PFSK-1 (cell line): ENCODE data around the gene TMEM272.

Experiments
- POLR2AphosphoS5 ChIP-seq: IDR thresholded peaks from 2 replicates; pipeline ENCODE4 v1.6.1; 2012; ENCODE audit warnings: low read depth, mild to moderate bottlenecking, control low read depth, low read length, moderate library complexity
- REST ChIP-seq, 2 experiments: IDR thresholded peaks; 2 replicates each; pipeline versions ENCODE4 v1.6.1 to v1.8.0; 2011 to 2012; ENCODE audit warnings: low read depth in 2 of 2, low read length in 2 of 2, control low read depth in 1 of 2, inconsistent platforms in 1 of 2, mild to moderate bottlenecking in 1 of 2, moderate library complexity in 1 of 2; ENCODE audit not compliant: insufficient read depth in 1 of 2

GRCh38 chr13:51783428-51784094 is 61.4 kb downstream of the TMEM272 start:
- TF ChIP-seq POLR2AphosphoS5 (no peak), REST (IDR thresholded peaks at IDR 0.05; ENCODE audit: insufficient read depth in 1 of 2, low read depth in 2 of 2, low read length in 2 of 2) (no peak)
